Measurements from ENCODE around the gene GPR142. TPM values are rescaled to one million over a fixed set of nuclear protein-coding genes. Genes with fewer than 3 reads are reported as not detected.
A peak's percentile ranks its signal among the peaks of the same experiment; 100 is the strongest.

Gene GPR142
- total RNA-seq, result not detected

DNA sequence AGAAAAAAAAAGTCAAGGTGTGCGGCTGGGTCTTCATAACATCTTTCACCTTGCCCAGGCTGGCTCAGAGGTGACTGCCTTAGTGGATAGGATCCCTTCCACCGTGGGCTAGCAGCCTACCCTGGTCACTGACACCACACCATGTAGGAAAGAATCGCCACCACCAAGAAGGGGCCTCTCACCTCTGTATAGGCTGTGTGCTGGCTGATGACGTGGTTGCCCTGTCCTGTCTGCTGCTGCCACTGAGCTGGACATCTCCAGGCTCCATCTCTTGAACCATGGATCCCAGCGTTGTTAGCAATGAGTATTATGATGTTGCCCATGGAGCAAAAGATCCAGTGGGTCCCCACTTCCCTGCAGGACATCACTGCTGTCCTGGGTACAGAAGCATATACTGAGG is at the start of gene GPR142:
TSS of gene GPR142 (plus strand) at position 301 of the 400 bp plus-strand sequence. CDS start 2,035 bp downstream, outside the sequence.
- Mint-ChIP-seq H3K9me3 (no peaks in the 10 kb centered on the region), H3K27ac (no peak within 1 kb of the TSS), H3K36me3 (no peaks in the 10 kb centered on the region)
- no peak for DNase-seq (ENCODE audit: low spot score in 2 of 2)
- ATAC-seq, result no peak

DNA sequence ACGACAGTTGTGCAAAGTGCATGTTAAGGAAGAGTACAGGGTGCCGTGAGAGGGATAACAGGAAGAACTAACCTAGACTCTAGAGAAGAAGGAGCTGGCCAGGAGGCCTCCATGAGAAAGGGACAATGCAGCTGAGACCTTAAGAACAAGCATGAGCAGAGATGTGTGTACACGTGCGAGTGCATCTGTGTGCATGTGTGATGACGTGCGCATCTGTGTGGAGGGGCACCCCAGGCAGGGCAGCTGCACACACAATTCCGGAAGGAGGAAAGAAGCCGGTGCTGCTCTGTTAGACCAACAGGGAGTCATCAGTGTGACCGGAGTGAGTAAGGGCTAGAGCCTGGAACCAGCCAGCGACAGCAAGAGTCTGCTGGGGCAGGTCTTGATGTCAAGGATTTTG is 48.9 kb upstream of the GPR142 start:
- DNase-seq (ENCODE audit: low spot score in 2 of 2) (no peak), ATAC-seq (no peak)
- Mint-ChIP-seq H3K36me3 (no peaks in the 10 kb centered on the region), H3K27ac (no peak overlapping the region), H3K9me3 (peaks cover 0 to 4% of the 10 kb centered on the region in 2 donors)

- Mint-ChIP-seq H3K9me3 (no peaks in the 10 kb centered on the region), H3K27ac (no peak overlapping the region)
- no peak for DNase-seq (ENCODE audit: low spot score in 2 of 2)
Measured at GRCh38 chr17:74324521-74324920, 42.8 kb upstream of the GPR142 start.

DNA sequence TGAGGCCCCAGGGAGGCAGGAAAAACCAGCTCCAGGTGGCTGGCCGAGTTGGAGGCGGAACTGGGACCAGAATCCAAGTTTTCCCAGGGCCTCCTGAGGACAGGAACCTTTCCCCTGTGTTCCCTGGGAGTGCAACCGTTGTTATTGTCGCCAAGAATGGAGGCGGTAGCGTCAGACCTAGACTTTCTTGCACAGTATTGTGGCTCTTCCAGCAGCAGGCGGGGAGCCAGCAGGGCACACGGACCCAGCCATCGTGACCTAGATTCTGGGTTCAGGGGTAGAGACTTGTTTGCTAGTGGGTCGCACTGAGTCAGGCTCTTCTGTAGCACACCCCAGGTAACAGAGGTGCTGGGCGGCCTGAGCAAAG is 41.9 kb upstream of the GPR142 start:
- no peaks in the 10 kb centered on the region for H3K9me3 Mint-ChIP-seq
- DNase-seq (ENCODE audit: low spot score in 2 of 2), result no peak
- H3K27ac Mint-ChIP-seq, result no peak overlapping the region
- no peak for ATAC-seq
- no peaks in the 10 kb centered on the region for H3K36me3 Mint-ChIP-seq

More at GRCh38 chr17:74324521-74324920, 42.8 kb upstream of the GPR142 start:
- no peaks in the 10 kb centered on the region for H3K36me3 Mint-ChIP-seq
- ATAC-seq, result no peak

- ATAC-seq, result peak; percentile 84 to 94
- H3K36me3 Mint-ChIP-seq, result no peaks in the 10 kb centered on the region
- DNase-seq (ENCODE audit: low spot score in 2 of 2), result peak in 1 of 2 donors; percentile 57
- H3K9me3 Mint-ChIP-seq, result no peaks in the 10 kb centered on the region
- no peak within 1 kb of the TSS for H3K27ac Mint-ChIP-seq
Measured at GRCh38 chr17:74325743-74326379, 41.4 kb upstream of the GPR142 start, which contains the start of gene KIF19. KIF19 (plus strand) TSS chr17:74326226; CDS start chr17:74326350, 124 bp downstream.

GRCh38 chr17:74326506-74326905 is 40.8 kb upstream of the GPR142 start:
- no peaks in the 10 kb centered on the region for H3K9me3 Mint-ChIP-seq
- H3K36me3 Mint-ChIP-seq, result no peaks in the 10 kb centered on the region
- ATAC-seq (no peak), DNase-seq (ENCODE audit: low spot score in 2 of 2) (no peak)
- H3K27ac Mint-ChIP-seq, result no peak overlapping the region

GRCh38 chr17:74328487-74328886 is 38.8 kb upstream of the GPR142 start:
- no peak overlapping the region for H3K27ac Mint-ChIP-seq

GRCh38 chr17:74329378-74329777 is 37.9 kb upstream of the GPR142 start:
- Mint-ChIP-seq H3K36me3 (no peaks in the 10 kb centered on the region), H3K9me3 (no peaks in the 10 kb centered on the region), H3K27ac (no peak overlapping the region)
- DNase-seq (ENCODE audit: low spot score in 2 of 2) (no peak), ATAC-seq (no peak)

More at GRCh38 chr17:74328487-74328886, 38.8 kb upstream of the GPR142 start:
- ATAC-seq, result no peak
- no peak for DNase-seq (ENCODE audit: low spot score in 2 of 2)
- Mint-ChIP-seq H3K9me3 (no peaks in the 10 kb centered on the region), H3K36me3 (no peaks in the 10 kb centered on the region)

DNA sequence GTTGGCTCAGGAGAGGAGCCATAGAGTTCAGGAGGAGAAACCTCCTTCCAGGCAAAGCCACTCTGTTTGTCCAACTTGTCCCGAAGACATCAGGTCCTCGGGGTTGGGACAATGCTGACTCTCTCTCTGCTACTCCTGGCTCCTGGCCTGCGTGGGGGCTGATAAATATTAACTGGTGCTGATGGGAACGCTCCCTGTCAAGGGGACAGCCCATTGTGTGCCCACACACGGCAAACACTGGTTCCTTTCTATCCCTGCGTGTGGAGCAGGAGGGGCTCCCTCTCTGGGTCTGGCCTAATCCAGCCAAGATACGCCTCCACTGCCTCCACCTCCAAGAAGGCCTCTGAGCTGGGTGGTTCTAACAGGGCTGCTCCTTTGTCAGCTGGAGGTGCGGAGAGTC is 36.9 kb upstream of the GPR142 start:
- ATAC-seq, result no peak
- Mint-ChIP-seq H3K27ac (peak overlapping the region in 1 of 2 donors; percentile 46), H3K36me3 (no peaks in the 10 kb centered on the region), H3K9me3 (no peaks in the 10 kb centered on the region)
- DNase-seq (ENCODE audit: low spot score in 2 of 2), result no peak

DNA sequence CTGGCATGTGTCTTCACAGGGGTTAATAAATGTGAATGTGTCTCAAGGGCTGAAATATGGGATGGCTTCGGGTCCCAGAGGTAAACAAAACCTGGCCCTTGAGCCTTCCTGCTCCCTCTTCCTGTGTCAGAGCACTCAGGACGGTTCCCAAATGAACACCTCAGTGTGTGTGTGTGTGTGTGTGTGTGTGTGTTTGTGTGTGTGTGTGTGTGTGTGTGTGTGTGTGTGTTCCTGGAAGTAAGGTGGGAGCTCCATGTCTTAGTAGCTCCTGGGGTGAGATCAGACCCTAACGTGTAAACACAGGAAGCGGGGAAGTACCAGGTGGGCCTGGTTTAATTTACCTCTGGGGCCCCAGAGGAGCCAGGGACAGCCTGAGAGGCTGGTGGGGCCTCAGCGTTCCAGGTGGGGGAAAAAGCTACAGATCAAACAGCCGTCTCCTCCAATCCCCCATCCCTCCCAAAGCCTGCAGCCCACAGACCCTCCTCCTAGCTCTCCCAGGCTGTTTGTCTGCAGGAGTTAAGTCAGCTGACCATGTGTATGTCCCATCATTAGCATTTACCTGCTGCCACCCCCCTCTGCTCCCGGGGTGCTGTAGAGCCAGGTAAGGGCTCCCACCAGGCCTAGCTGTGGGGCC is 35.2 kb upstream of the GPR142 start:
- H3K36me3 Mint-ChIP-seq, result no peaks in the 10 kb centered on the region
- H3K9me3 Mint-ChIP-seq, result no peaks in the 10 kb centered on the region
- DNase-seq (ENCODE audit: low spot score in 2 of 2) (no peak), ATAC-seq (no peak)
- H3K27ac Mint-ChIP-seq, result no peak overlapping the region

DNA sequence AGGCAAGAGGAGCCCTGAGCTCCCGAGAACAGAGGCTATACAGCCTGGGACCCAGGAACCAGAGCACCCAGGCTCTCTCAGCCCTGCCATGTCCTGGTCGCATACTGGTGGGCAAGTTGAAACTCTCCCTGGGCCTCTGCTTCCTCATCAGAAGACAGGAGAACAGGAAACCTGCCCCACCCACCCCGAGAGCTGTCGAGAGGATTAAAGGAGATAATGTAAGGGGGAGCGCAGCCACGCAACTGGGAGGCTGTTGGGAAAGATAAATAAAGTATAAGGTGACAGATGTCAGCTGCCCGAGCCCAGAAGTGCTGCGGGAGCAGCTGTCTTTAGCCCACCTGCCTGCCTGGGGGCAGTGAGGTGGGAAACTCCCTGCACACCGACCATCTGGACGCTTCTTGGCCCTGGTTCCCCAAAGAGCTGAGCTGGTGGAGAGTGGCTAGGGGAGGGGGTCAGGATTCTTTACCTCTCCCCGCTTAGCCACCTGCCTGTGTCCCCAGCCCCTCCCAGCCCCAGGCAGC is 34.5 kb upstream of the GPR142 start:
- DNase-seq (ENCODE audit: low spot score in 2 of 2) (no peak), ATAC-seq (no peak)
- no peaks in the 10 kb centered on the region for H3K9me3 Mint-ChIP-seq
- H3K36me3 Mint-ChIP-seq, result no peaks in the 10 kb centered on the region
- no peak overlapping the region for H3K27ac Mint-ChIP-seq

DNA sequence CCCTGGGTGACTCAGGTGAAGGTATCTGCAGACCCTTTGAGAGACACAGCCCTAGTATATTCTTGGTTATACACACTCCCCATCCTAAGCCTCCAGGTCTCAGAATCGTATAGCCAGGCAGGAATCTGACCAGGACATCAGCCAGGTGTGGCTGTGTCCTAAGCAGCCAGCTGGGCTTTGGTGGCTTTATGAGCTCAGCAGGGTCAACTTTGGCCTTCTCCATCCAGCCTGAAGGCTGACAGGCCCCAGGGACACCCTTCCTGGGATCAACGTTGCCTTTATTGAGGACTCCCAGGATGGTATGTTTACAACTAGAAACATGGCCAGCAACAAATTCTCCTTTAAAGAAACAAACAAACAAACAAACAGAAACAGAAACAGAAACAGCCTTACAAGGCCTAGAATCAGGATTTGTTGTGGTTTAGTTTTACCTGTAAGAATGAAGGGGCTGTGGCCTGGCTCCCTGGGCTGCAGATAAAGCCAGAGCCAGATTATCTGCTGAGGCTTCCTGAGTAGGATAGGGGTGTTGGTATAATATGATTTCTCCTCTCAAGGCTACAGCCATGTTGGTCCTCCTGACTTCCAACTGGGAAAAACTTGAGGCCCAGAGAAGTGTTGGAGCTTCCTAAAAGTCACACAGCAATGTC is 32.8 kb upstream of the GPR142 start:
- no peak for ATAC-seq
- DNase-seq (ENCODE audit: low spot score in 2 of 2), result no peak
- Mint-ChIP-seq H3K9me3 (no peaks in the 10 kb centered on the region), H3K27ac (no peak overlapping the region), H3K36me3 (no peaks in the 10 kb centered on the region)

GRCh38 chr17:74335529-74336062 is 31.7 kb upstream of the GPR142 start:
- H3K27ac Mint-ChIP-seq, result no peak overlapping the region
- H3K9me3 Mint-ChIP-seq, result no peaks in the 10 kb centered on the region
- H3K36me3 Mint-ChIP-seq, result no peaks in the 10 kb centered on the region
- DNase-seq (ENCODE audit: low spot score in 2 of 2) (no peak), ATAC-seq (no peak)

DNA sequence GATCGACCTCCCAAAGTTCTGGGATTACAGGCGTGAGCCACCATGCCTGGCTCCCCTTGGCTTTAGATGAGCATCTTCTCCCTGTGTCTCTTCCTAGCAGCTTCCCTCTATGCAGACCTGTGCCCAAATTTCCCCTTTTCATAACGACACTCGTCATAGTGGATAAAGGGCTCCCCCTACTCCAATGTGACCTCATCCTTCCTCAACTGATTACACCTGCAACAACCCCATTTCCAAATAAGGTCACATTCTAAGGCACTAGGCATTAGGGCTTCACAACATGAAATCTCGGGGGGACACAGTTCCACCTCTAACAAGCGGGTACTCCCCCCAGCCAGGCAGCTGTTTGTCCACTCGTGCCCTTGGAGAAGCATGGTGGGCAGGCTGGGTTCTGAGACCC is 31.0 kb upstream of the GPR142 start:
- H3K9me3 Mint-ChIP-seq, result no peaks in the 10 kb centered on the region
- H3K27ac Mint-ChIP-seq, result no peak overlapping the region
- DNase-seq (ENCODE audit: low spot score in 2 of 2), result no peak
- no peaks in the 10 kb centered on the region for H3K36me3 Mint-ChIP-seq
- ATAC-seq, result no peak

DNA sequence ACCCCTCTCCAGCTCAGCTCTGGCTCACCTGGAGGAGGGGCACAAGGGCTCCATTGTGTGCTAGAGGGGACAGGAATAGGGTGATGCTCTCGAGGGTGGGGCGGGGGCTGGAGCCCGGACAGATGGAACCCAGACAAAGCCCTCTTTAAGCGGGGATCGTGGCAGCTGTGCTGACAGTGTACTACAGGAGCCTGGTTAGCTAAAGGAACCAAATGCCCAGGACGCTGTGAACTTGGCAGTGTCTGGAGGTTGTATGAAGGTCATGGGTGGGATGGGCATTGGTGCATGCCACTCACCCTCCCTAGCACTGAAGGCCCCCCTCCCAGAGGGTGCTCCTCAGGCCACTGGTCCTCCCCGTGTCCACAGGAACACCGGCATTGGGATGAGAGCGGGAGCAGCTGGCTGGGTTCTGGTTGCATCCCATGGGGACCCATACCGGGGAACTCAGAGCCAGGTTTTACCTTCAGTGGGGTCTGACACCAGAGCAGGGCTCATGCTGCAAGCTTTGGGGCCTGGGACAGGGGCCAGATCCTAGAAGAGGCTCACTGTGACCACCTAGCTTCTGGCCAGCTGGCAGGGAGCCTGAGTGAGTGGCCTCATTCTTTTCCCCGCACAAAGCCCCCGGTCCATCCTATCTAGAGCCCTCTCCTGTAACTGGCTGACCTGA is 29.3 kb upstream of the GPR142 start:
- H3K9me3 Mint-ChIP-seq, result no peaks in the 10 kb centered on the region
- ATAC-seq (no peak), DNase-seq (ENCODE audit: low spot score in 2 of 2) (no peak)
- no peaks in the 10 kb centered on the region for H3K36me3 Mint-ChIP-seq
- no peak overlapping the region for H3K27ac Mint-ChIP-seq

DNA sequence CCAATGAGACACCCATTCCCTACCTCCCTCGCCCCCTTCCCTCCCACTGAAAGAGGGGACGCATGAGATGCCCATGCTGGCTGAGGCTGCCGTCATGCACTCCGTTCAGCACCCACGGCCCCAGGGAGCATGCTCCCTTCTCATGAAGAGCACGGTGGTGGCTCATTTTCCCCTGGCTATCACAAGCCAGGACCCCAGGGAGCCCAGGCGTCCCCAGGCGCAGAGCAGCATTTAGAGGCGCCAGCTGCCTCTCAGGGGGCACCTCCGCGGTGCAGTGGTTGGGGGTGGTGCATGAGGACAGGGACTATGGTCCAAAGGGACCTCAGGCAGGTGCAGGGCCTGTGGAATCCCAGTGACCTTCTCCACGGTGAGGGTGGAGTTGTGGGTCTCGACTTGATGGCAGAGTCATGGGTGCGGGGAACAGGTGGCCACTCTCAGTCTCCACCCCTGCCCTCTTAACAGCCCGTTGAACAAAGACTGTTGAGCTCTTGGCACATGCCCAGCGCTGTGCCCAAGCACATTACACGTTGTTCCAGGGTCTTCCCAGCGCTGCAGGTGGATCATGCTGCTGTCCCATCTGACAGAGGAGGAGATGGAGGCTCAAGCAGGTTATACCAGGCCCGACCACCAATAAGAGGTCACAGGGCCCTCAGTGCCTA is 27.6 kb upstream of the GPR142 start:
- Mint-ChIP-seq H3K27ac (no peak overlapping the region), H3K9me3 (no peaks in the 10 kb centered on the region), H3K36me3 (no peaks in the 10 kb centered on the region)
- ATAC-seq (no peak), DNase-seq (ENCODE audit: low spot score in 2 of 2) (no peak)

Measured in activated naive CD4-positive, alpha-beta T cell treated with anti-CD3 and anti-CD28 coated beads, Interleukin-2, amount 50 U/mL, for 72 hours (primary cell).